GM21717 (cell line): ENCODE data around the gene ZNF683.
"Not testable (repeated sequence)": the region's sequence is repeated elsewhere in the genome, so short reads cannot be mapped to it uniquely, and the experiment has no call there.

Source experiments
- ATAC-seq: cut with Tn5 transposase; IDR thresholded peaks from one replicate; pipeline ENCODE4 v1.9.1; 2021; ENCODE audit warnings: mild to moderate bottlenecking, moderate library complexity; ENCODE audit not compliant: unreplicated experiment

Gene ZNF683

DNA sequence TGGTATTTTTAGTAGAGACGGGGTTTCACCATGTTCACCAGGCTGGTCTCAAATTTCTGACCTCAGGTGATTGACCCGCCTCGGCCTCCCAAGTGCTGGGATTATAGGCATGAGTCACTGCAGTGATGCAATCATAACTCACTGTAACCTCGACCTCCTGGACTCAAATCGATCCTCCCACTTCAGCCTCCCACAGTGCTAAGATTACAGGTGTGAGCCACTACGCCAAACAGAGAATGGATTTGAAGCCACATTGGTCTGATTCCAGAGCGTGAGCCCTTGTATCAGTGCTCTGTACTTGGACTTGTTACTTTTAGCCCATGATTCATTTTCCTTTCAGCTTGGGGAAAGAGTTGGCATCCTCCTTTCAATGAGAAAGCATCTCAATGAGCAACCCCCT is 14.9 kb upstream of the ZNF683 start:
- no peak for ATAC-seq

- ATAC-seq, result not testable (repeated sequence)
Observed at GRCh38 chr1:26385063-26385462, 12.5 kb upstream of the ZNF683 start.

- ATAC-seq, result no peak
Observed at GRCh38 chr1:26384076-26384475, 11.5 kb upstream of the ZNF683 start.

GRCh38 chr1:26378879-26379251 is 6.3 kb upstream of the ZNF683 start:
- no peak for ATAC-seq

GRCh38 chr1:26378088-26378878 is 5.7 kb upstream of the ZNF683 start:
- peak; percentile 78 for ATAC-seq

GRCh38 chr1:26376050-26376449 is 3.5 kb upstream of the ZNF683 start:
- ATAC-seq, result no peak

GRCh38 chr1:26375081-26375480 is 2.5 kb upstream of the ZNF683 start:
- ATAC-seq, result no peak

DNA sequence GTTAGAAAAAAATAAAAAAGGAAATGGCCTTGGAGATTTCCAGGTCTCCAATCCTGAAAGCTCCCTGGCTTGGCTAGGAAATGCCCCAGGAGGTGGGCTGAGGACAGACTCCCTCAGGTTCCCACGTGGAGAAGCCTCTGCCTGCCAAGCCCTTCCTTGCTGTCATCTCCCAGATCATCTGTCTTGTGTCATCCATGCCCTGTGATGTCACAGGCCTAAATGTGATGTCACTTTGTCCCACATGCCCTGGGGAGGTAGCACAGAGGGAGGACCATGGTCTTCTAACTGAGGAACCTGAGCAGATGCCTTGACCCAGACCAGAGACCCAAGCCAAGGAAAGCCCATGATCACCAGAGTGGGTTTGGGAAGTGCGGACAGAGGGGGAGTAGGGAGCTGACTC is 1.8 kb upstream of the ZNF683 start:
- ATAC-seq, result not testable (repeated sequence)

DNA sequence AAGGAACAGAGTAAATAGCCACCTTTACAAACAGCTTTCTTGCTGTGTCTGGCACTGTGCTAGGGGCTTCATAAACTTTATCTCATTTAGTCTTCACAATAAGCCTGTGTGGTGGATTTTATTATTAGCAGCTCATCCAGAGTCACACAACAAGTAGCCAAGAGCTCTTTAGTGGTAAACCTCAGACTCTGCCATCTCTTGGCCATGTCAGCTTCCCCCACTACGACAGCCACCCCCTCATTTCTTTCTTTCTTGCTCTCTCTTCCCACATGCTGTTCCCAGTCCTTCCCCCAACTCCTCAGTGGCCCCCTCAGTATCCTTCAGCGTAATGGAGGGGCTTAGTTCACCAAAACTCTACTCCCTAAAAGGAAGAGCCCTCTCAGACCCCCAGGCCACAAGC is 1.2 kb upstream of the ZNF683 start:
- ATAC-seq, result no peak

DNA sequence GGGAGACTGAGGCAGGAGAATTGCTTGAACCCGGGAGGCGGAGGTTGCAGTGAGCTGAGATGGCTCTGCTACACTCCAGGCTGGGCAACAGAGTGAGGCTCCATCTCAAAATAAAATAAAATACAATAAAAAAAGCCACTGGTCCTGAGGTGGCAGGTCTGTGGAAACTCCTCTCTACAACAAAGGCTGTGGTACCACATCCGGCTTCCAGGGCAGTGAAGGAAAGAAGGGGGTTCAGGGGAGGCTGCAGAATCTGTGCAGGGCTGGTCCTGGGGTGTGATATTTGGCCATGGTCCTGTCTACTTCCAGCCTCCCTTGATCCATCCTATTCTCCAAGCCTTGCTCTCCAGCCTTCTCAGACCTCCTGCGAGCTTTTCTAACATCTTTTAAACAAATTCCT is 731 bp upstream of the ZNF683 start:
- no peak for ATAC-seq

DNA sequence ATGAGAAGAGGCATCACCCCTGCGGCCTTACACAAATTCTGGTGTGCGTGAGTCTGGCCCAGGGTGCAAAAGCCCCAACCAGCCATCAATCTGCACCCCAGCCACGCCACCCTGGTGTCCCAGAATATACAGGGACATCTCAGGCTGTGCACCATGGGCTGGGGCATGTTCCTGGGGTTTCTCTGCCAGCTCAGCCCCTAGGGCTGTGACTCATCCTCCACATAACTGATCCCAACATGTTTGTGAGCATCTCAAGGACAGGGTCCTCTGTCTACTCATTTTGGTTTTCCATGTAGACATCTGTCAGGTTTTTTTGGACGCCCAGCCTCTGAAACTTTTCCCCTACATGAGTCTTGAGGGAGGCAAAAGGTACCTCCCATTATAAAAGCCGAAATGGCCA is 511 bp downstream of the ZNF683 start:
- ATAC-seq, result no peak

DNA sequence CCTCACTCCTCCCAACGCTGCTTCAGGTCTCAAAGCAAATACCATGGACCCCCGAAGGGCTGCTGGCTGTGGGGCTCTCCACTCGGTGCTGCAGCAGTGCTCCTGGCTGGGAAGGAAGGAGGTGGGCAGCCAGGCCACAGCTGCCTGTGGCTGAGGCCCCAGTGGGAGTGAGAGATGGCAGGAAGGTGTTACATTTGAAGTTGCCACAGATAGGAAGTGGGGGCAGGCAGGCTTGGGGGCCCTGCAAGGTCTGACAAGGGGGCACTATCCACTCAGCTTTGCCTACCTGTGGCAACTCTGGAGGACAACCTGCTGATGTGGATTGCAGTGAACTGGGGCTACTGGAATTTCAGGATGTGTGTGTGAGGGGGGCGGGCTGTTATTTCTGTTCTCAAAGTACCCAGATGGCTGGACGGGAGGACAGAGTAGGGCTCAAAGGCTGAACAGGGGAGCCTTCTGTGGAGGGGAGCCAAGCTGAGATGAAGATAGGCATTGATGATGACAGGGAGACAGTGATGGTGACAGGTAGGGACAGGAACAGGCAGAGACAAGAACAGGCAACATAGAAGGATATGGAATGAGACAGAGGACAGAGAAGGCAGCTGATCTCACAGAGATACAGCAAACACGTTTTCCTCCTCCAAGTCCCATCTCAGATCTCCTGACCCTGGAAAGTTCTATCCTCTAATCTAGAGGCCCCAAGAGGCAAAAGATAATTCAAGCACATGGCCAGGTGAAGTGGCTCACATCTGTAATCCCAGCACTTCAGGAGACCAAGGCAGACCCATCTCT is 1.8 kb downstream of the ZNF683 start:
- no peak for ATAC-seq

GRCh38 chr1:26368486-26368885 is 4.1 kb downstream of the ZNF683 start:
- ATAC-seq, result no peak

DNA sequence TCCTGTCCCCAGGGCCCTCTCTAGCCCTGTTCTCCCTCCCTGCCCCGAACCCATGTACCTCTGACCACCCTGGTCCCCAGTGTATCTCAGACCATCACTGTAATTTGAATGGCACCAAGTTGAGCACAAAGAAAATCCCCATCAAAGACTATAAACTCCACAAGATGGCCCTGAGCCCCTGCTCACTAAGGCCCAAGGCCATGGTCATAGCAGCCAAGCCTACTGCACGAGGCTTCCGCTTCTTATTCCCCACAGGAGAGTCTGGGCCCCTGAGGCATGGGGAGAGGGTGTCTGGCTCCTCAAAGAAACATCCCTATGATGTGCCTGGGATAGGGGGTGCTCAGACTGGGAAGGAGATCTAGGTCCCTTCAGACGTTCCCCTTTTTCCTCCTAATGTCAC is 4.5 kb downstream of the ZNF683 start:
- no peak for ATAC-seq

- no peak for ATAC-seq
Observed at GRCh38 chr1:26367441-26367840, 5.1 kb downstream of the ZNF683 start.

- no peak for ATAC-seq
Observed at GRCh38 chr1:26364956-26365355, 7.6 kb downstream of the ZNF683 start.

- no peak for ATAC-seq
Observed at GRCh38 chr1:26363549-26364448, 8.8 kb downstream of the ZNF683 start.

- no peak for ATAC-seq
Observed at GRCh38 chr1:26362331-26362730, 10.2 kb downstream of the ZNF683 start.

DNA sequence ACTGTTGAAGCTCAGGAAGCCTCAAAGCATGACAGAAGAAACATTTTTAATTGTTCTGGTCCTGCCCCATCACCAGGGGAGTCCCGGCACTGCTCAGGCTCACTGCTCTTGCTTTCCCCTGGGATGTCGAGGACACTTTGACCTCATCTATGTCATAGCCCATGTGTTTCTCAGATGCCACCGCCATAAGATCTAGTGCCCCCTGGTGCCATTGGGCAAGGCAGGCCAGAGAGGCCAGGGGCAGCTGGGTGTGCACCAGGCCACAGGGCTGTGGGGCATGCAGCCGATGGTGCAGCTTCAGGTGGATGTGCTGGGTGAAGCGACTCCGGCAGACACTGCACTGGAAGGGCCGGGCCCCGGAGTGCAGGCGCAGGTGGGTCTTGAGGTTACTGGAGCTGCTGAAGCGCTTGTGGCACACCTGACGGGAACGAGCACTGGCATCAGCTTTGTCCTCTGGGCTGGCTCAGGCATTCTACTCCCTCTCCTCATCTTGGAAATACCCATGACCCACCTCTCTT is 10.9 kb downstream of the ZNF683 start:
- ATAC-seq, result no peak

DNA sequence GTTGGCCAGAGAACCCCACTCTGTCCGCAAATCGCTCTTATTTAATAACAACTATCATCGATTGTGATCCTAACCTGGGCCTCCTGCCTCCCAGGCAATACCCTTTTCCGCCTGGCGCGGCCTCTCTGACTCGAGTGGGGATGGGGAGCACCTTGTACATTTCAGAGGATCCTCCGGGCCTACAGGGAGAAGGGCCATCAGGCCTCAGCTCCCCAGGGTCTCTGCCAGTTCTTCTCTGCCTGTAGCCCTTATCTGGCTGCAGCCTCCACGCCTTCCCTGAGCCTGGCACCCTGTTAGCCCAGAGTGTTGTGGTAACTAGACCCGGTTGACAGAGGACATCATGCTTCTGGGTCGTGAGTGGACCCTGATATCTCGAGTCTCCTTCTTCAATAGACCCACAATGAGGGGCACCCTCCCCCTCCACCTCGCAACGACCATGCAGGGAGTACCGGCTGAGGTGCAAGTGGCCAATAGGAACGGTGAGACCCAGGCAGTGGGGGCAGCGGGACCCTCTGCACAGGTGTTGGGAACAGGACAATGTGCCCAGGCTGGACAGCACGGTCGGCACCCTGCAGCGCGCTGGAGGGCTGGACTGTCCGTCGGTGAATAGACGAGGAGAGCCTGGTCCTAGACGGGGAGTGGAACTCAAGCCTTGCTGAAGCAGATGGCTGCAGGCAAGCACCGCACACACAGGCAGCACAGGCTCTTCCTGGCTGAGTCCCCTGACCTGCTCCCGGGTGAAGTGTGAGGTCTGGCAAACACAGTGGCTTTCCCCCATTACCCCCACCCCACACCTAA is 11.5 kb downstream of the ZNF683 start:
- ATAC-seq, result no peak
